Measurements from ENCODE around the gene MADD. TPM values are rescaled to one million over a fixed set of nuclear protein-coding genes. Genes with fewer than 3 reads are reported as not detected.
A peak's percentile ranks its signal among the peaks of the same experiment; 100 is the strongest.

The MADD gene
- total RNA-seq, 1 experiment from 2014 or later = 7.8 TPM

GRCh38 chr11:47247502-47247901 lies 22.4 kb upstream of the MADD start:
- DNase-seq = no peak
- H3K36me3 ChIP-seq = peaks cover 6% of the 10 kb centered on the region
- H3K9me3 ChIP-seq = no peaks in the 10 kb centered on the region
- H3K27me3 ChIP-seq = no peaks in the 10 kb centered on the region
- H3K4me3 ChIP-seq = peak overlapping the region; percentile 76

- Histone ChIP-seq H3K9me3 (no peaks in the 10 kb centered on the region), H3K4me3 (peak overlapping the region; percentile 76), H3K36me3 (peaks cover 5% of the 10 kb centered on the region), H3K27me3 (no peaks in the 10 kb centered on the region)
- DNase-seq = no peak
These were observed 21.6 kb upstream of the MADD start for GRCh38 chr11:47248304-47248663.

- peak within 1 kb of the TSS; percentile 76 for H3K4me3 ChIP-seq
- peaks cover 5% of the 10 kb centered on the region for H3K36me3 ChIP-seq
- H3K27me3 ChIP-seq = no peaks in the 10 kb centered on the region
- DNase-seq = peak; percentile 86
- H3K9me3 ChIP-seq = no peaks in the 10 kb centered on the region
These were observed 21.1 kb upstream of the MADD start, which contains the start of gene ACP2 for GRCh38 chr11:47248664-47249377. ACP2 (minus strand) TSS chr11:47248814; CDS start chr11:47248789, 25 bp downstream.

DNA sequence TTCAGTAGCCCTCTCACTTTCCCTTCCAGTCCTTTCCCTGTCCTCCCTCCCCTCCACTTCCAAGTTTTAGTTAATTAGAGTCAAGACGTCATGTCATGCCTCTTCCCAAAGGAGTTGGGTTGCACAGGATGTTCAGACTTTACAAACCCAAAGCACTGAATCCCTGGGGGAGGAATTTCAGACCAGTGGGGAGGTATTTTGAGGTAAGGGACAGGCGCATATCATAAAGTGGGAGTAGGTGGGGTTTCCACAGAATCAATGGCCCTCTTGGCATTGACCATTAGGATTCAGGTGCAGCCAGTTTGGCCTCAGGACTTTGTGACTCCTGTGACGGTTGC lies 20.6 kb upstream of the MADD start:
- H3K9me3 ChIP-seq = no peaks in the 10 kb centered on the region
- H3K36me3 ChIP-seq = peaks cover 5% of the 10 kb centered on the region
- DNase-seq = no peak
- H3K4me3 ChIP-seq = peak overlapping the region; percentile 76
- H3K27me3 ChIP-seq = no peaks in the 10 kb centered on the region

DNA sequence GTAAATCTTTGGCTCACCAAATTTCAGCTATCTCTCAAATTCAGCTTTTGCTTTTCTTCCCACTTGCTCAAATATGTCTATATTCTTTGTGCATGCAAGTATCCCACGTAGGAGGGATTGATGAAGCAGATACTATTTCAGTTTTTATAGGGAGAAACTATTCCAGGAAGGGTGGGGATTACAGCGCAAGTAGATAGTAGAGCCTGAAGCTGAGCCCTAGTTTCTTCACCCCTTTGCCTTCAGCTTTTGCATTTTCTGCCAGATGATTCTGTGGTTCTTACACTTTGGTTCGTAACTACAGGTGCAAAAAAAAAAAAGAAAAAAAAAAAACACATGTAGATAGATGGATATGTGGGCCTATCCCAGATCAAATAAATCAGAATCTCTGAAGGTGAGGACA lies 18.2 kb upstream of the MADD start:
- no peaks in the 10 kb centered on the region for H3K9me3 ChIP-seq
- H3K4me3 ChIP-seq = no peak overlapping the region
- no peaks in the 10 kb centered on the region for H3K27me3 ChIP-seq
- no peak for DNase-seq
- no peaks in the 10 kb centered on the region; the same call in 1 of the 2 replicates for H3K36me3 ChIP-seq

DNA sequence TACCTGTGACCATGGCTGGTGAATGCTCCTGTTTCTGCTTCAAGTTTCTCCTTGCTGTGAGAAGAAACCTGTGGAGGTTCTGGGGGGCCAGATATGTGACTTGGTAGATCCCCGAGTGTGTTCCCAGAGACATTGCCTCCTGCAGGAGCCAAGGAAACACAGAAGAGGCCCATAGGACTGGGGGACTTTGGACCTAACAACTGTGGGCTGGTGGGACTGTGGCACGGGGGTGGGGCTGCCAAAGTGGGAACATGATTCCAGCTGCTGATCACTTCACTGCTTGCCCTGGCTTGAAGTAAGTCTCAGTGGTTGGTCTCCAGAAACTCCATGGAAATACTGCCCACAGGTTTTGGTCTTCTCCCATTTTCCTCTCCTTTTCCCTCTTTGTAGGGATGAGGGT lies 16.3 kb upstream of the MADD start:
- no peaks in the 10 kb centered on the region; the same call in 1 of the 2 replicates for H3K36me3 ChIP-seq
- no peaks in the 10 kb centered on the region for H3K9me3 ChIP-seq
- no peak overlapping the region for H3K4me3 ChIP-seq
- no peak for DNase-seq
- H3K27me3 ChIP-seq = no peaks in the 10 kb centered on the region

DNA sequence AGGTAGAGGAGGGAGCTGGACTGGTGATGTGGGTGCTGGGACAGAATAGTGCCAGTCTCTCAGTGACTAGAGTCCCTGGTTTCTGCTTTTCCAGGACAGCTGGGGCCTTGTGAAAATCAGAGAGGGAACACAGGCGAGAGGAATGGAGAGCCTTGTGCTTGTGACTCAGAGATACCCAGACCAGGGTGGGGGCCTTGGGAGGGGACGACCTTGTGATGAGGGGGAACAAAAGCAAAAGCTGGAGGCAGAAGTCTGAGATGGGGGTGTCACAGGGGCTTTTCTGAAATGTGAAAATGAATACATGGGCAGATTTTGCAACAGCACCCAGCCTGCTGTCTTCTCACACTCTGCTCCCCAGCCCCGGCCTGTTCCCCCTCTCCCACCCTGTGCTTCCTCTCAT lies 15.5 kb upstream of the MADD start:
- Histone ChIP-seq H3K36me3 (no peaks in the 10 kb centered on the region; the same call in 1 of the 2 replicates), H3K9me3 (no peaks in the 10 kb centered on the region), H3K27me3 (no peaks in the 10 kb centered on the region), H3K4me3 (no peak overlapping the region)
- no peak for DNase-seq

GRCh38 chr11:47256374-47256773 lies 13.6 kb upstream of the MADD start:
- Histone ChIP-seq H3K9me3 (no peaks in the 10 kb centered on the region), H3K36me3 (no peaks in the 10 kb centered on the region), H3K4me3 (no peak overlapping the region), H3K27me3 (no peaks in the 10 kb centered on the region)
- DNase-seq = no peak

- H3K4me3 ChIP-seq = peak overlapping the region; percentile 26
These were observed 12.8 kb upstream of the MADD start for GRCh38 chr11:47257177-47257516.

DNA sequence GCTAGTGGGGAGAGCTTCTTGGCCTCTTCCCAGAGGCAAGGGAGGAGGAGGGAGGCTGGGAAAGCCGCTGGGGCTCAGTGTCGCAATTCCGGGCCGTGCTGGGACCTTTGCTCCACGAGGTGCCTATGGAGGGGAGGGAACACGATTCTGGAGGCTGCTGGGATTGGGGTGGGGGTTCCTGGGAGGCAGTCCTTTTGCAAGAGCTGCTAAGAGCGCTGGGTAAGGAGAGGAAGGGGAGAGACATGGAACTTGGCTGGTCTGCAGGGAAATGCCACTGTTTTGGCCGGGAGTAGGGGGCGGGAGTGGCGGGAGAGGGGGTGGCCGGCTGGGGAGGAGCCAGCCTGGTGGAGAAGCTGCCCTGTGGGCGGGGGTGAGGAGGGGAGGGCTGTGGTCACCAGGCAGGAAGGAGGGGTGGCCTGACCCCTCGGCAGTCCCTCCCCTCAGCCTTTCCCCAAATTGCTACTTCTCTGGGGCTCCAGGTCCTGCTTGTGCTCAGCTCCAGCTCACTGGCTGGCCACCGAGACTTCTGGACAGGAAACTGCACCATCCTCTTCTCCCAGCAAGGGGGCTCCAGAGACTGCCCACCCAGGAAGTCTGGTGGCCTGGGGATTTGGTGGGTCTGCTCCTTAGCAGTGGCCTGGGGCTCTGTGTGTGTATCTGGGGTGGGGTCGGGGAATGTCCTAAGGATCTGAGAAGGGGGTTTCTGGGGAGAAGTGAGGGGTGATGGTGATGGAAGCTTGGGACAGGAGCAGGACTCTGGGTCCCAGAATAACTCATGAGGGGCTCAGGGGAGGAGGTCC lies 12.2 kb upstream of the MADD start, which contains the start of gene NR1H3:
NR1H3 (plus strand) TSS at position 480 of the 800 bp plus-strand sequence. CDS start 1,221 bp downstream, outside the sequence.
- H3K9me3 ChIP-seq = no peaks in the 10 kb centered on the region
- no peaks in the 10 kb centered on the region for H3K27me3 ChIP-seq
- peak; percentile 87 for DNase-seq
- peak within 1 kb of the TSS; percentile 26 for H3K4me3 ChIP-seq
- H3K36me3 ChIP-seq = no peaks in the 10 kb centered on the region

More at GRCh38 chr11:47257177-47257516, 12.8 kb upstream of the MADD start:
- DNase-seq = no peak
- Histone ChIP-seq H3K27me3 (no peaks in the 10 kb centered on the region), H3K36me3 (no peaks in the 10 kb centered on the region), H3K9me3 (no peaks in the 10 kb centered on the region)

- Histone ChIP-seq H3K36me3 (no peaks in the 10 kb centered on the region), H3K9me3 (no peaks in the 10 kb centered on the region), H3K4me3 (no peak overlapping the region), H3K27me3 (no peaks in the 10 kb centered on the region)
- no peak for DNase-seq
These were observed 11.5 kb upstream of the MADD start for GRCh38 chr11:47258317-47258902.

- DNase-seq = no peak
- Histone ChIP-seq H3K36me3 (no peaks in the 10 kb centered on the region), H3K27me3 (no peaks in the 10 kb centered on the region)
These were observed 10.5 kb upstream of the MADD start for GRCh38 chr11:47259232-47259977.

DNA sequence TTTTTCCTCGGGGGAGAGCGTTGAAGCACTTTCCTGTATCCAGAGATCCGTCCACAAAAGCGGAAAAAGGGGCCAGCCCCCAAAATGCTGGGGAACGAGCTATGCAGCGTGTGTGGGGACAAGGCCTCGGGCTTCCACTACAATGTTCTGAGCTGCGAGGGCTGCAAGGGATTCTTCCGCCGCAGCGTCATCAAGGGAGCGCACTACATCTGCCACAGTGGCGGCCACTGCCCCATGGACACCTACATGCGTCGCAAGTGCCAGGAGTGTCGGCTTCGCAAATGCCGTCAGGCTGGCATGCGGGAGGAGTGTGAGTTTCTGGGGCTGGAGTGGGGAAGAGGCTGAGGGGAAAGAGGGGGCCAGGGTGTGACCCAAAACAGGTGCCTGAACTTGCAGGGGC lies 9.6 kb upstream of the MADD start:
- H3K9me3 ChIP-seq = no peaks in the 10 kb centered on the region
- DNase-seq = no peak
- H3K27me3 ChIP-seq = no peaks in the 10 kb centered on the region
- H3K36me3 ChIP-seq = no peaks in the 10 kb centered on the region
- H3K4me3 ChIP-seq = no peak overlapping the region

More at GRCh38 chr11:47259232-47259977, 10.5 kb upstream of the MADD start:
- no peaks in the 10 kb centered on the region for H3K9me3 ChIP-seq
- no peak overlapping the region for H3K4me3 ChIP-seq

- H3K4me3 ChIP-seq = no peak overlapping the region
- no peak for DNase-seq
- H3K27me3 ChIP-seq = no peaks in the 10 kb centered on the region
- H3K9me3 ChIP-seq = no peaks in the 10 kb centered on the region
- H3K36me3 ChIP-seq = no peaks in the 10 kb centered on the region
These were observed 8.6 kb upstream of the MADD start for GRCh38 chr11:47261291-47261800.

- no peaks in the 10 kb centered on the region for H3K9me3 ChIP-seq
- no peaks in the 10 kb centered on the region for H3K27me3 ChIP-seq
- H3K36me3 ChIP-seq = no peaks in the 10 kb centered on the region
- no peak overlapping the region for H3K4me3 ChIP-seq
- no peak for DNase-seq
These were observed 5.8 kb upstream of the MADD start for GRCh38 chr11:47264119-47264518.

- no peak for DNase-seq
- Histone ChIP-seq H3K36me3 (no peaks in the 10 kb centered on the region), H3K27me3 (no peaks in the 10 kb centered on the region), H3K9me3 (no peaks in the 10 kb centered on the region), H3K4me3 (no peak overlapping the region)
These were observed 5.4 kb upstream of the MADD start for GRCh38 chr11:47264521-47264920.

DNA sequence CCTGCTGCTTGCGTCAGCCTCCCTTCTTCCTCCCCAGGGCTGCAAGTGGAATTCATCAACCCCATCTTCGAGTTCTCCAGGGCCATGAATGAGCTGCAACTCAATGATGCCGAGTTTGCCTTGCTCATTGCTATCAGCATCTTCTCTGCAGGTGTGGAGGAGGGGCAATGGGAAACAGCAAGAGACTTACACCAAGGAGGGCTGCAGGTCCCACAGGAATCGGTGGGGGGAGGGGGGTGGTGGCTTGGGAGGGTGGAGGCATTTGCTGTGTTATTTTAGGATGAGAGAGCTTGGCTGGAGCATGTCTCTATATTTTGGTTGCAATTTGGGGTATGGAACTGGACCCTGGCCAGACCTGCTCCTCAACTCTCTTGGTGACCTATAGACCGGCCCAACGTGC lies 2.1 kb upstream of the MADD start:
- Histone ChIP-seq H3K9me3 (no peaks in the 10 kb centered on the region), H3K27me3 (no peaks in the 10 kb centered on the region), H3K36me3 (no peaks in the 10 kb centered on the region), H3K4me3 (no peak overlapping the region)
- no peak for DNase-seq
